ENCODE results near the gene GARIN3.

GRCh38 chr5:157113002-157113401, 53.1 kb downstream of the GARIN3 start:
- TF ChIP-seq CTCF (conservative IDR thresholded peaks at IDR 0.05; ENCODE audit: low read length) (no peak), EZH2phosphoT487 (IDR thresholded peaks at IDR 0.05; ENCODE audit: borderline replicate concordance, low read depth, low read length) (no peak)

All from OCI-LY7 (cell line).